GM12875 (cell line): ENCODE results near the gene PLXNA3.
A peak's percentile ranks its signal among the peaks of the same experiment; 100 is the strongest.
"Not testable (repeated sequence)": the region's sequence is repeated elsewhere in the genome, so short reads cannot be mapped to it uniquely, and the experiment has no call there.

Experiments used
- H3K4me3 ChIP-seq: one replicate; pipeline ENCODE4 v1.5.1; 2011; ENCODE audit warnings: low read depth, low read length, control low read depth
- CTCF ChIP-seq: IDR thresholded peaks from 2 replicates; pipeline ENCODE4 v1.5.1; 2011; ENCODE audit warnings: low read depth, mild to moderate bottlenecking, control low read depth, inconsistent platforms, low read length, moderate library complexity, borderline replicate concordance; ENCODE audit not compliant: insufficient read depth

The PLXNA3 gene

DNA sequence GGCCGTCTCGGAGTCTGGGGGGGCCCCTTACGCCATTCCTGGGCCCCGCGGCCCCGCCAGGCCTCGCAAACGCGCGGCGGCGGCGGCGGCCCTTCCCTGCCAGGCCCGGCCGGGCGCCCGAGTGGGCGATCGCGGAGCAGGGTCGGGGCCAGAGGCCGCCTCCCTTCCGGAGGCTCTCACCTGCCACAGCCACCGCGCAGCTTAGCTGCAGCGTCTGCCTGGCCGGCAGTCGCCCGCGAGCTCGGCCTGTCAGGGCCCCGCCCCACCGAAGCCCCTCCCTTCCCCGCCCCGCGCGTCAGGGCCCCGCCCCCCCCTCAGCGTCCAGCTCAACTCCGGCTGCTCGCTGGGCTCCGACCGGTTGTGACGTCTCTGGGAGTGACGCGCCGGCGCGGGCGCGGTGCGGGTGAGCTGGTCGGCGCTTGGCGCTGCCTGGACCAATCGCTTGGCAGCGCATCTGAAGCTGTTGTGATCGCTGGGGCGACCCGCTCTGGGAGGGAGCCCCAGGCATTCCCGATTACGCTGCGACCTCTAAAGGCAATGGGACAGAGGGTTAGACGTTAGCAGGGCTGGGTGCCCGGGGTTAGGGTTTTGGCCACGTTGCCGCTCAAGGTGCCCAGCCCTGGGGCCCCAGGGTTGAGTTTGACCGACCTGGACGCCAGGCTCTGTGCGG is 32.5 kb downstream of the PLXNA3 start, which contains the start of gene SLC10A3:
TSS of gene SLC10A3 (minus strand) at position 216 of the 670 bp plus-strand sequence. CDS start 1,689 bp downstream, outside the sequence.
- H3K4me3 ChIP-seq = peak within 1 kb of the TSS; percentile 75

DNA sequence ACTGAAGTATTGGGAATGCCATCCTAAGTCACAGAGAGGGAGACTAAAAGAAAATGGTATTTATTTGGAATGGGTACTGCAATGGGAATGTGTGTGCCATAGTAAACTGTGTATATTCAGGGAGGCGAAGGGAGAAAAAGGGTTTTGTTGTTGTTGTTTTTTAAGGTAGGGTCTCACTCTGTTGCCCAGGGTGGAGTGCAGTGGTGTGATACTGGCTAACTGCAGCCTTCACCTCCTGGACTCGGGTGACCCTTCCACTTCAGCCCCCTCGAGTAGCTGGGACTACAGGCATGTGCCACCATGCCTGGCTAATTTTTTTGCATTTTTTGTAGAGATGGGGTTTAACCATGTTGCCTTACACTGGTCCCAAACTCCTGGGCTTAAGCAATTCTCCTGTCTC is 36.6 kb downstream of the PLXNA3 start:
- no peak for TF ChIP-seq CTCF
- H3K4me3 ChIP-seq = no peak overlapping the region

More for the DNA sequence above, 32.5 kb downstream of the PLXNA3 start, which contains the start of gene SLC10A3:
- no peak for TF ChIP-seq CTCF

DNA sequence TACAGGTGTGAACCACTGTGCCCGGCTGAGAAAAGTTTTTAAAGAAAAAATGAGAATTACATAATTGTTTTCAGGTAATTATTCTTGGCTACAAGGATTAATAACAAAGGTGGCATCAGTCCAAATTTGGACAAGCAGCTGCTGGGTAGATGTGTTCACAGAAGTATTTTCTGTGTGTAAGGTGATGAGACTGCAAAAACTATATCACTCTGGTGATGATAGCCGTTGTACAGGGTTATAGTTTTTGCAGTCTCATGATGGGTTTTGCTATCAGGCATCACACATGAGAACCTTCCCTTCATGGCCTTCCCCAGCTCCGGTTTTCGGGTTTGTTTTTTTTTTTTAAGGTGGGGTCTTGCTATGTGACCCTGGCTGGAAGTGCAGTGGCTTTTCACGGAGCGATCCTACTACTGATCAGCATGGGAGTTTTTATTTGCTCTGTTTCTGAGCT is 37.4 kb downstream of the PLXNA3 start:
- TF ChIP-seq CTCF = no peak
- H3K4me3 ChIP-seq = no peak overlapping the region

GRCh38 chrX:154496591-154497137 is 38.6 kb downstream of the PLXNA3 start:
- not testable (repeated sequence) for H3K4me3 ChIP-seq

DNA sequence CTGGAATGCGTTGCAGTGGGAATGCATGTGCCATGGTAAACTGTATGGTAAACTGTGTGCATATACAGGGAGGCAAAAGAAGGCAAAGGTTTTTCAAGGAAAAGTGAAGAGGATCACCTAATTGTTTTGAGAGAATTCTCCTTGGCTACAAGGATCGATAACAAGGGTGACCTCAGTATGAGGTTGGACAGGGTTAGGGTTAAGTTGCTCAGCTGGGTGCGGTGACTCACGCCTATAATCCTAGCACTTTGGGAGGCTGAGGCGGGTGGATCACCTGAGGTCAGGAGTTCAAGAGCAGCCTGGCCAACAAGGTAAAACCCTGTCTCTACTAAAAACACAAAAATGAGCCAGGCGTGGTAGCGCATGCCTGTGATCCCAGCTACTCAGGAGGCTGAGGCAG is 43.3 kb downstream of the PLXNA3 start:
- H3K4me3 ChIP-seq = not testable (repeated sequence)

- no peak for TF ChIP-seq CTCF
- no peak overlapping the region for H3K4me3 ChIP-seq
These were observed 44.0 kb downstream of the PLXNA3 start for GRCh38 chrX:154502098-154502497.

- TF ChIP-seq CTCF = no peak
These were observed 44.9 kb downstream of the PLXNA3 start for GRCh38 chrX:154502989-154503388.

DNA sequence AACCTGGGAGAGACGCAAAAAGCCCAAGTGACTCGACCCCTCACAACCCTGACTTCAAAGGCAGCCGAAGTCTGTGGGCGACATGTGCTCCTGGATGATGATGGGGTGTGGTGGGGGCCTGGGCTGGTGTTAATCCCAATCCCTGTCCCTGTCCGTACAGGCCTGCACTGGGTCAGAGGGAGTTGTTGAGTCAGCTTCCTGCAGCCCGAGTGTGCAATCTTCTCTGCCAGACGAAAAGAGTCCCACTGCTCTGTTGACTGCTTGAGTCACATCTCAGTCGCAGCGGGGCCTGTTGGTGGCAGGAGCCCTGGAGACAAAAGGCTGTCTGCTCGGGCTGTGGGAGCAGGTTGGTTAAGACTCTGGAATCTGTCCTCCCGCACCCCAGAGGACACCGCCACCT is 47.7 kb downstream of the PLXNA3 start:
- no peak overlapping the region for H3K4me3 ChIP-seq
- TF ChIP-seq CTCF = no peak

More at GRCh38 chrX:154502989-154503388, 44.9 kb downstream of the PLXNA3 start:
- no peak overlapping the region for H3K4me3 ChIP-seq
